ENCODE results near the gene ZNF365. TPM values are rescaled to one million over a fixed set of nuclear protein-coding genes. Genes with fewer than 3 reads are reported as not detected.

The ZNF365 gene
- total and polyA plus RNA-seq, 9 of the 15 experiments (the other 6 are each of a cell fraction or from before 2014, with no cell fraction given) = 0.03 to 0.04 TPM; not detected in 7

DNA sequence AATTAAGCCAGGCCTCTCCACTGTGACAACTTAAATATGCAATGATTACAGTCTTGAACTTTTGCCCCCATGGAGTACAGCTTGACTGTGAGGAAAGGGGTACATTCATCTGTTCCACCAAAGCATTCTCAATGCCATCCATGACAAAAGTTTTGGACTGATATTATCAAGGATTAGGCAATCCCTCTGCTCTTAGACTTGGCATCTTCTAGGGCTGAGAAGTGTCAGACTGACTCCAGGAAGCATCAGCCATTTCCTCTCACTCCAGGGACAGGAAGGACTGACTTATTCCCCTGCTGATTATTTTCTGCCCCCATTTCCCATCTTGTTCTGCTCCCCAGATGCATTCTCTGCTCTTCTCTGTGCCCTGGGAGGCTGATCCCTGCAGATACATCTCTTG is 69.7 kb downstream of the ZNF365 start:
- FAIRE-seq = no peak
- H3K4me2 ChIP-seq (ENCODE audit: insufficient read depth, low read length) = no peak overlapping the region
- no peak for TF ChIP-seq MBD2 (IDR thresholded peaks at IDR 0.05; ENCODE audit: borderline replicate concordance, low read depth)
- no peak for TF ChIP-seq ARNT (IDR thresholded peaks at IDR 0.05)
- TF ChIP-seq ZNF583 (CRISPR knock-in tag; IDR thresholded peaks at IDR 0.05) = no peak
- no peak for TF ChIP-seq GATAD2B (IDR thresholded peaks at IDR 0.05; ENCODE audit: borderline replicate concordance)
- TF ChIP-seq, protein P1, sequence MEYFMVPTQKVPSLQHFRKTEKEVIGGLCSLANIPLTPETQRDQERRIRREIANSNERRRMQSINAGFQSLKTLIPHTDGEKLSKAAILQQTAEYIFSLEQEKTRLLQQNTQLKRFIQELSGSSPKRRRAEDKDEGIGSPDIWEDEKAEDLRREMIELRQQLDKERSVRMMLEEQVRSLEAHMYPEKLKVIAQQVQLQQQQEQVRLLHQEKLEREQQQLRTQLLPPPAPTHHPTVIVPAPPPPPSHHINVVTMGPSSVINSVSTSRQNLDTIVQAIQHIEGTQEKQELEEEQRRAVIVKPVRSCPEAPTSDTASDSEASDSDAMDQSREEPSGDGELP (CRISPR knock-in tag; IDR thresholded peaks at IDR 0.05; ENCODE audit: borderline replicate concordance) = no peak
- no peak for TF ChIP-seq ZNF695 (CRISPR knock-in tag; IDR thresholded peaks at IDR 0.05)
- TF ChIP-seq, protein P2, sequence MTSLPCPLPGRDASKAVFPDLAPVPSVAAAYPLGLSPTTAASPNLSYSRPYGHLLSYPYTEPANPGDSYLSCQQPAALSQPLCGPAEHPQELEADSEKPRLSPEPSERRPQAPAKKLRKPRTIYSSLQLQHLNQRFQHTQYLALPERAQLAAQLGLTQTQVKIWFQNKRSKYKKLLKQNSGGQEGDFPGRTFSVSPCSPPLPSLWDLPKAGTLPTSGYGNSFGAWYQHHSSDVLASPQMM (CRISPR knock-in tag; IDR thresholded peaks at IDR 0.05) = no peak
- no peak for TF ChIP-seq SAP30 (IDR thresholded peaks at IDR 0.05; ENCODE audit: borderline replicate concordance, insufficient read depth, low read depth, low read length, poor library complexity, severe bottlenecking)
- no peak for TF ChIP-seq MCM3 (IDR thresholded peaks at IDR 0.05)
- no peak for TF ChIP-seq RBM34 (IDR thresholded peaks at IDR 0.05; ENCODE audit: borderline replicate concordance, insufficient read depth, low read length)
- TF ChIP-seq, protein P3, sequence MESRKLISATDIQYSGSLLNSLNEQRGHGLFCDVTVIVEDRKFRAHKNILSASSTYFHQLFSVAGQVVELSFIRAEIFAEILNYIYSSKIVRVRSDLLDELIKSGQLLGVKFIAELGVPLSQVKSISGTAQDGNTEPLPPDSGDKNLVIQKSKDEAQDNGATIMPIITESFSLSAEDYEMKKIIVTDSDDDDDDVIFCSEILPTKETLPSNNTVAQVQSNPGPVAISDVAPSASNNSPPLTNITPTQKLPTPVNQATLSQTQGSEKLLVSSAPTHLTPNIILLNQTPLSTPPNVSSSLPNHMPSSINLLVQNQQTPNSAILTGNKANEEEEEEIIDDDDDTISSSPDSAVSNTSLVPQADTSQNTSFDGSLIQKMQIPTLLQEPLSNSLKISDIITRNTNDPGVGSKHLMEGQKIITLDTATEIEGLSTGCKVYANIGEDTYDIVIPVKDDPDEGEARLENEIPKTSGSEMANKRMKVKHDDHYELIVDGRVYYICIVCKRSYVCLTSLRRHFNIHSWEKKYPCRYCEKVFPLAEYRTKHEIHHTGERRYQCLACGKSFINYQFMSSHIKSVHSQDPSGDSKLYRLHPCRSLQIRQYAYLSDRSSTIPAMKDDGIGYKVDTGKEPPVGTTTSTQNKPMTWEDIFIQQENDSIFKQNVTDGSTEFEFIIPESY (CRISPR knock-in tag; IDR thresholded peaks at IDR 0.05) = no peak
- TF ChIP-seq JUN (IDR thresholded peaks at IDR 0.05; ENCODE audit: borderline replicate concordance, low read depth, low read length) = no peak
- TF ChIP-seq JUN (CRISPR knock-in tag; IDR thresholded peaks at IDR 0.05; ENCODE audit: borderline replicate concordance) = no peak
- TF ChIP-seq, protein P4, sequence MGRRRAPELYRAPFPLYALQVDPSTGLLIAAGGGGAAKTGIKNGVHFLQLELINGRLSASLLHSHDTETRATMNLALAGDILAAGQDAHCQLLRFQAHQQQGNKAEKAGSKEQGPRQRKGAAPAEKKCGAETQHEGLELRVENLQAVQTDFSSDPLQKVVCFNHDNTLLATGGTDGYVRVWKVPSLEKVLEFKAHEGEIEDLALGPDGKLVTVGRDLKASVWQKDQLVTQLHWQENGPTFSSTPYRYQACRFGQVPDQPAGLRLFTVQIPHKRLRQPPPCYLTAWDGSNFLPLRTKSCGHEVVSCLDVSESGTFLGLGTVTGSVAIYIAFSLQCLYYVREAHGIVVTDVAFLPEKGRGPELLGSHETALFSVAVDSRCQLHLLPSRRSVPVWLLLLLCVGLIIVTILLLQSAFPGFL (CRISPR knock-in tag; IDR thresholded peaks at IDR 0.05) = no peak
- no peak for TF ChIP-seq XRCC5 (IDR thresholded peaks at IDR 0.05; ENCODE audit: low read depth, low read length)
- no peaks in the 10 kb centered on the region for H3K79me2 ChIP-seq (ENCODE audit: control insufficient read depth, insufficient read depth, low read length)
- H2AFZ ChIP-seq (ENCODE audit: low read depth, low read length) = no peak overlapping the region
- DNase-seq (ENCODE audit: extremely low read depth in 1 of 4, low spot score in 3 of 4) = no peak
- H3K36me3 ChIP-seq (ENCODE audit: control insufficient read depth, insufficient read depth, low read length) = no peaks in the 10 kb centered on the region
- in situ Hi-C loops (cut with MboI) (loop anchor here (25.0 kb wide), 1 partner anchor 1293 kb away; no protein-coding TSS in a partner anchor), intact Hi-C loops (cut with micrococcal nuclease) (no loop called here)
- no peak overlapping the region for H3K9ac ChIP-seq (ENCODE audit: insufficient read depth in 1 of 2, low read depth in 2 of 2, low read length in 2 of 2)
- no peak overlapping the region for H3K4me3 ChIP-seq
- no TSS peak for BruUV-seq (replicated peaks)
- H3K9me1 ChIP-seq (ENCODE audit: control insufficient read depth, insufficient read depth, low read length) = no peaks in the 10 kb centered on the region
- no peak for ATAC-seq
- CTCF ChIA-PET (ENCODE audit: low intra/inter-chr PET ratio) = interaction anchor here (0.6 kb wide), 1 partner anchor 502 kb away, joined by 3 read pairs; no protein-coding TSS in a partner anchor
- no peaks in the 10 kb centered on the region for H3K9me3 ChIP-seq (replicated peaks; ENCODE audit: control insufficient read depth, insufficient read depth, low read depth, low read length)
- no peak overlapping the region for H3K27ac ChIP-seq (ENCODE audit: extremely low read depth, low read depth, low read length)
- H3K27me3 ChIP-seq (ENCODE audit: control insufficient read depth in 2 of 2, insufficient read depth in 2 of 2, low read length in 2 of 2) = no peaks in the 10 kb centered on the region
- POLR2A ChIA-PET = no interaction called here
- H3K4me1 ChIP-seq (replicated peaks in 1 of 2; ENCODE audit: control insufficient read depth in 2 of 2, insufficient read depth in 2 of 2, low read length in 2 of 2) = no peaks in the 10 kb centered on the region
- H4K20me1 ChIP-seq (replicated peaks; ENCODE audit: control insufficient read depth, insufficient read depth, low read length) = no peaks in the 10 kb centered on the region
